ENCODE results near the gene FZD2.
"Not testable (repeated sequence)": the region's sequence is repeated elsewhere in the genome, so short reads cannot be mapped to it uniquely, and the experiment has no call there.

FZD2 gene

GRCh38 chr17:44556832-44557606 lies at the start of gene FZD2:
Gene FZD2, plus strand, starts transcription at chr17:44557484. Its CDS starts 205 bp downstream, at chr17:44557689.
- DNase-seq (ENCODE audit: low read depth), result no peak

- DNase-seq (ENCODE audit: low read depth), result not testable (repeated sequence)
Measured at GRCh38 chr17:44511241-44512134, 45.8 kb upstream of the FZD2 start.

- no peak for DNase-seq (ENCODE audit: low read depth)
Measured at GRCh38 chr17:44518032-44518431, 39.3 kb upstream of the FZD2 start.

- DNase-seq (ENCODE audit: low read depth), result peak; percentile 24
Measured at GRCh38 chr17:44522883-44523671, 34.2 kb upstream of the FZD2 start.

- DNase-seq (ENCODE audit: low read depth), result no peak
Measured at GRCh38 chr17:44523672-44523972, 33.7 kb upstream of the FZD2 start.

- DNase-seq (ENCODE audit: low read depth), result no peak
Measured at GRCh38 chr17:44527102-44527501, 30.2 kb upstream of the FZD2 start.

GRCh38 chr17:44527954-44528353 lies 29.3 kb upstream of the FZD2 start:
- no peak for DNase-seq (ENCODE audit: low read depth)

GRCh38 chr17:44529864-44530263 lies 27.4 kb upstream of the FZD2 start:
- DNase-seq (ENCODE audit: low read depth), result no peak

- no peak for DNase-seq (ENCODE audit: low read depth)
Measured at GRCh38 chr17:44530896-44531418, 26.3 kb upstream of the FZD2 start.

- peak; percentile 76 for DNase-seq (ENCODE audit: low read depth)
Measured at GRCh38 chr17:44533533-44534246, 23.6 kb upstream of the FZD2 start.

- DNase-seq (ENCODE audit: low read depth), result no peak
Measured at GRCh38 chr17:44536090-44536953, 21.0 kb upstream of the FZD2 start.

GRCh38 chr17:44537922-44538321 lies 19.4 kb upstream of the FZD2 start:
- not testable (repeated sequence) for DNase-seq (ENCODE audit: low read depth)

GRCh38 chr17:44539673-44540072 lies 17.6 kb upstream of the FZD2 start:
- no peak for DNase-seq (ENCODE audit: low read depth)

GRCh38 chr17:44540246-44541084 lies 16.8 kb upstream of the FZD2 start:
- no peak for DNase-seq (ENCODE audit: low read depth)

- DNase-seq (ENCODE audit: low read depth), result no peak
Measured at GRCh38 chr17:44541884-44542581, 15.3 kb upstream of the FZD2 start.

- DNase-seq (ENCODE audit: low read depth), result no peak
Measured at GRCh38 chr17:44543213-44543904, 13.9 kb upstream of the FZD2 start.

- DNase-seq (ENCODE audit: low read depth), result no peak
Measured at GRCh38 chr17:44543905-44544523, 13.3 kb upstream of the FZD2 start.
